GM18502 (cell line): Measurements from ENCODE around the gene CCND2.
"Not testable (repeated sequence)": the region's sequence is repeated elsewhere in the genome, so short reads cannot be mapped to it uniquely, and the experiment has no call there.

Experiments
- ATAC-seq: cut with Tn5 transposase; IDR thresholded peaks from one replicate; pipeline ENCODE4 v1.9.1; 2021; ENCODE audit warnings: mild to moderate bottlenecking; ENCODE audit not compliant: unreplicated experiment, poor library complexity

CCND2 gene

GRCh38 chr12:4273652-4274395 is at the start of gene CCND2:
CCND2 (plus strand) TSS chr12:4273762; CDS start chr12:4274041, 279 bp downstream.
- no peak for ATAC-seq

DNA sequence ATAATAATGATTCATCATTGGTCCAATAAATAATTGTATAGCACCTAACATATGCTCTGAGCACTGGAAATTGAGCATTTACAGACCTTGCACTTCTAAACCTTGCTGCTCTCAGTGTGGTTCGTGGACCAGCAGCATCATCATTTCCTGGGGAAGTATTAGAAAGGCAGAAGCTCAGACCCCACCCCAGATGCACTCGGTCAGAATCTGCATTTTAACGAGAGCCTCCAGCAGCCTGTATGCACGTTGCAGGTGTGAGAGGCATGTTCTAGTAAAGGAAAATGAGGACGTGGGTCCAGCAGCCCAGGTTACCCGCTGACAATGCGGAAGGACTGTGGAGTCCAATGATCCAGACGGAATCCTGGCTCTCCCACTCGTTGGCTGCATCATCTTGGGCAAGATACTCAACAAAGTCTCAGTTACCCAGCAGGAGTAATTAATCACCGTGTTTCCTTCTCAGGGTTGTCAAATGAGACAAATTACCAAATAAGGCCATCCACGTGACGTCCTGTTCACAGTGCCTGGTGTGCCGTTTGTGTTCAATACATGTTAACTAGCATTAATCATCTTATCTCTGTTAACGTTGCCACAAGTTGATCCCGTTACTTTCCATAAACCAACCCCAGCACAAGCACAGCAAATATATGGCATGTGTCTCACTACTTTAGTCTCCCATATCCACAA is 49.2 kb upstream of the CCND2 start:
- ATAC-seq: no peak

- no peak for ATAC-seq
These were observed 48.0 kb upstream of the CCND2 start for GRCh38 chr12:4225571-4225970.

- ATAC-seq: no peak
These were observed 46.5 kb upstream of the CCND2 start for GRCh38 chr12:4227046-4227445.

DNA sequence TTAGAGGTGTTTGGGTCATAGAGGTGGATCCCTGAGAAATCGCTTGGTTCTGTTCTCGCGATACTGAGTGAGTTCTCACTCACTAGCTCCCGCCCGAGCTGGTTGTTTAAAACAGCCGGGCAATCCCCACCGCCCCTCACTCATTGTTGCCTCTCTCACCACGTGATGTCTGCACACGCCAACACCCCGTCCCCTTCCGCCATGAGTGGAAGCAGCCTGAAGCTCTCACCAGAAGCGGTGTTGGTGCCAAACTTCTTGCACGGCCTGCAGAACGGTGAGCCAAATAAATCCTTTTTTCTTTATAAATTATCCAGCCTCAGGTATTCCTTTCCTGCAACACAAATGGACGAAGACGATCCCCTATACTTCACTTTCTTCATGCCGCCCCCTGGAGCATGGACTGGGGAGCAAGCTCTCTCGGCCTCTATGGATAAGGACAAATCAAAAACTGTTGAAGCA is 45.4 kb upstream of the CCND2 start:
- ATAC-seq: no peak

DNA sequence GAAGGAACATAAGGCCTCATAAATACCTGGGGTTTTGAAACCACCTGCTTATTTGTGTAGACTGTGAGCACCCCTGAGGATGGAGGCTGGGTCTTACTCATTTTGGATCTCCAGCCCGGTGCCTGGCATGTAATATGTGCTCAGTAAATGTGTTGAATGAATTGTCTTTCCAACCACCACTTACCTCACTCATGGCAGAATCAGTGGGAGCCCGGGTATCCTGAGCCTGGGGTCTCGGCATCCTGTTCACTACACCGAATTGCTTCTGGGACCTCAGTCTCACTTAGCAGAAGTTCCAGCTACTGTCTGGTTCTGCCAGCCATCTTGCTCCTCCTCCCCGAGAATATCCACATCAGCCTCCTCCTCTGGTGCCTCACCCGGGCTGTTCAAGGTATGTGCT is 43.0 kb upstream of the CCND2 start:
- ATAC-seq: no peak

DNA sequence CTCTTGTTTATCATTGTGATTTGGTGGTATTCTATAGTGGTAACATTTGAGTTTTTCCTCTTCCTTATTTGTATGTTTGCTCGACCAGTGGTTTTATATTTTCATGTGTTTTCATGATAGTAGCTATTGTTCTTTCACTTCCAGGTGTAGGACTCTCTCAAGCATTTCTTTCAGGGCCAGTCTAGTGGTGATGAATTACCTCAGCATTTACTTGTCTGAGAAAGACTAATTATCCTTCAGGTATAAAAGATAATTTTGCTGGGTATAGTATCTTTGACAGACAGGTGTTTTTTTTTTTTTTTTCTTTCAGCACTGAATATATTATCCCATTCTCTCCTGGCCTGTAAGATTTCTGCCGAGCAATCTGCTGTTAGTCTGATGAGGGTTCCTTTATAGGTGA is 35.0 kb upstream of the CCND2 start:
- no peak for ATAC-seq

GRCh38 chr12:4239746-4240145 is 33.8 kb upstream of the CCND2 start:
- no peak for ATAC-seq

DNA sequence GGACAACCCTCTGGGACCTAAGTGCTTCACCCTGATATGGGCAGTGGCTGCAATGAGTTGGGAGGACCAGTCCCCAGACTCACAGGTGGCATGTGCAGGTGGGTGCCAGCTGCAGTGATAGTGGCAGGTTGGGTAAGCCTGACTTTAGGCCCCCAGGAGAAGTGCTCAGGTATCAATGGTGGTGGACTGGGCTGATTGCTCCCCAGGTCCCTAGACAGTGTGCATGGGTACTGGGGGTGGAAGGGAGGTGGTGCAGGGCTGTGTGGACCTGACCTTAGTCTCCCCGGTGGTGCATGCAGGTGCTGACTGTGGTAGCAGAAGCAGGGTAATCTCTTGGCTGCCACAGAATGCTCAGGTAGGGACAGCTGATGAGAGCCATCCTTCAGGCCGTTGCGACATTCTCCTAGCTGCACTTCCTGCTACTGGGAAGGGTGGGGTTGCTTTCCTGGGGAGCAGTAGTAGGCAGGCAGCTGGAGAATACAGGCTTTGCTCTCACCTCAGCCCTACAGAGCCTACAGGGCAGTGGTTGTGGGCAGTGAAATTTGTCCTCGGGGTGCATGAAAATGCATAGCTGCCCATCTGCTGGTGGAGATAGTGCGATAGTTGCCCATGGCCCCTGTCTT is 33.3 kb upstream of the CCND2 start:
- ATAC-seq: no peak

DNA sequence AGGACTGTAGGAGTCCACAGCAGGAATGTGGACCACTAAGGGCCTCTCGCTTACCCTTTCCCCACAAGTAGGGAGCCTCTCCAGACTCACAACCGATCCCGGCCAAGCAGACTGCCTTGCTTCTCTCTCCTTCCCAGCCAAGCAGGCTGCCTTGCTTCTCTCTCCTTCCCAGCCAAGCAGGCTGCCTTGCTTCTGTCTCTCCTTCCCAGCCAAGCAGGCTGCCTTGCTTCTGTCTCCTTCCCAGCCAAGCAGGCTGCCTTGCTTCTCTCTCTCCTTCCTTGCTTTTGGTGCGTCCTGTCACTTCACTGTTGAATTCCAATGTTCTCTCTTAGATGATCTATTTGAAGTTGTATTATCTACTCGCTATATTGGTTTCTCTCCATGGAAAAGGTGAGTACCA is 32.6 kb upstream of the CCND2 start:
- no peak for ATAC-seq

DNA sequence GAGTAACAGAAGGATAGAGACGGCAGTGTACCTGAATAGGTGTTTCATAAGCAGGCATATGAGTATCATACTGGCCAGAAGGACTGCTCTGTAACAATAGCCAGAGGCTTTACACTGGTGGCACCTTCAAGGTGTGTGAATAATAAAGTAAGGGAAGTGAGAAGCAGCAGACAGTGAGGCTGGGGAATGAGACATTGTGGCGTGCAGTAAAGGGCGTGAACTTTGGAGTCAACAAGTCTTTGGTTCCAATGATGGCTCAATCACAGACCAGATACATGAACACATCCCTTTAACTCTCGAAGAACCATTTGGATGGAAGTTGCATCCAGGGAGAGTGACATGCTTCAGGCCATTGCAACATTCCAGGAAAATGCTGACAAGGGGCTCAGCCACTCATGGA is 32.0 kb upstream of the CCND2 start:
- no peak for ATAC-seq

DNA sequence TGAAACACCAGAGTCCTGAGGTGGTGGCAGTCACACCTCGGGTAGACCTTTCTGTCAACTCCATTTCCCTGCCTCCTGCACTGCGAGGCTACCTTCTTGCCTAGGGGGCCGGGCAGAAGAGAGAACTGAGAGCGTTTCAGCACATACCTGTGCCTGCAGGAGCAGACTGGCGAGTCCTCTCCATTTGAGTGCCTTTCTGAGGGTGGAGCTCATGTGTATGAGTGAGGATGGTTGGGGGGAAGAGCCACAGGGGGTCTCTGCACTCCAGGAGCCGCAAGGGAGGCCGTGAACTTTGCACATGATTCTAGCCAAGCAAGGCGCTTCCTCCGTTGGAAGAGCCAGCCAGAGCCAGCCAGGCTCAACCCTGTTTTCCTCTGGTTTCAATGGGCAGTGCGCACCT is 31.0 kb upstream of the CCND2 start:
- ATAC-seq: no peak

DNA sequence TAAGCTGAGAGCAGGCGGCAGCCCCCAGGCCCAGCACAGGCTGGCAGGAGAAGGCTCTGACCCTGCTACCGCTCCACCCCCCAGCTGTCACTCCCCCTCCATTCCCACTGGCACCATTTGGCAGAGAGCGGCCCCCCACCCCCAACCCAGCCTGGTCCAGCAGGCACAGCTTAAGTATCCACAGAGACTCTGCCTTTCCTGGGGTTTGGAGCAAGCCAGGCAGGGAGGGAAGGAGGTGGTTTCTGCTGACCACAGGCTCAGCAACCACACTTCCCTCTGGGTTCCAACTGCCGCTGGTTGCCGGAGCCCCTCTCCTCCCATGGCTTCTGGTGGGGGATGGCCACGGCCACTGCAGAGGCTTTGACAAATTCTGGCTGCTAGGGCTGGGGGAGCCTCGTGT is 30.5 kb upstream of the CCND2 start:
- no peak for ATAC-seq

DNA sequence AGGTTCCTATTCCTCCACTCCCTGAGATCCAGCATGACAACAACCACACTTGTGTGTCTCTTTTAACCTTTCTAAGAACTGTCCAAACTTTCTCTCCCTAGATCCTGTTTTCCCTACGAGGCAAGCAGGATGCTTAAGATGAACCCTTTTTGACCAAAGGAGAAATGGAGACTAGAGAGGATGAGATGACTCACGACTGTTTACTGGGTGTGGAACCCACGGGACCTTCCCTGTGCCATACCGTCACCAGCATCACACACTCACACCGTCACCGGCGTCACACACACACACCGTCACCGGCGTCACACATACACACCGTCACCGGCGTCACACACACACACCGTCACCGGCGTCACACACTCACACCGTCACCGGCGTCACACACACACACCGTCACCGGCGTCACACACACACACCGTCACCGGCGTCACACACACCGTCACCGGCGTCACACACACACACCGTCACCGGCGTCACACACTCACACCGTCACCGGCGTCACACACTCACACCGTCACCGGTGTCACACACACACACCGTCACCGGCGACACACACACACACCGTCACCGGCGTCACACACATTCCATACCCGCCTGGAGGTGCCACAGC is 30.0 kb upstream of the CCND2 start:
- ATAC-seq: not testable (repeated sequence)

DNA sequence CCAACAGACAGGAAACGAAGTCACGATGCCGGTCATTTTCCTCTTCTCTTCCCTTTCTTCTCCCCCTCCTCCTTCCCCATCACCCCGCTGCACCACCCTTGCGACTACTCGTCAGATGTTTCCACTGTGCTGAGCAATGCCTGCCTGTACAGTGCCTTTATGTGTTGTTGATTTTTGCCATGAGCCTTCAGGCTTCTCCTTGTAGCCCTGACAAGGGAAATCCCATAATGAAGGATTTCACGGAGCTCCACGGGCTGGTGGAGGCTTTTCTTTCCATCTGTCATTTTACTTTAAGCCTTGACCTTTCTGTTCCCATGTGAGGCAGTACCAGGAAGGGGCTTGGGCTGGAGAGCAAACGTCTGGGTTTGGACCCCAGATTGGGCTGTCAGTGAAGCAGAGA is 28.7 kb upstream of the CCND2 start:
- no peak for ATAC-seq

DNA sequence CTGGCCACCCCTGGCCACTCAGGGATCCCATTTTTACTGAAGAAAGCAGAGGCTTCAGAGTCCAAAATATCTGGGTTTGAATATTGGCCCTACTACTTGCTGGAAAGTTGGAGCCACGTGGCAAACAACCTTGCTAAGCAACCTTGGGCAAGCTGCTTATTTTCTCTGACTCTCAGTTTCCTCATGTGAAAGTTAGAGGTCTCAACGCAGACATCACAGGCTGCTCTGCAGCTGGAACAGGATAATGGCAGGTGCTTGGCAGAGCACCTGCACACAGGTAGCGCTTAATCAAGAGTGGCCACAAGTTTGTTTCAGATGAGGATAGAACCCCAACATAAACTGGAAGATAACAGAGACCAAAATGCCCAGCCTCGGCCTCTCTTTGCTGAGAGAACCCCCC is 28.1 kb upstream of the CCND2 start:
- no peak for ATAC-seq

GRCh38 chr12:4246116-4246515 is 27.4 kb upstream of the CCND2 start:
- no peak for ATAC-seq

DNA sequence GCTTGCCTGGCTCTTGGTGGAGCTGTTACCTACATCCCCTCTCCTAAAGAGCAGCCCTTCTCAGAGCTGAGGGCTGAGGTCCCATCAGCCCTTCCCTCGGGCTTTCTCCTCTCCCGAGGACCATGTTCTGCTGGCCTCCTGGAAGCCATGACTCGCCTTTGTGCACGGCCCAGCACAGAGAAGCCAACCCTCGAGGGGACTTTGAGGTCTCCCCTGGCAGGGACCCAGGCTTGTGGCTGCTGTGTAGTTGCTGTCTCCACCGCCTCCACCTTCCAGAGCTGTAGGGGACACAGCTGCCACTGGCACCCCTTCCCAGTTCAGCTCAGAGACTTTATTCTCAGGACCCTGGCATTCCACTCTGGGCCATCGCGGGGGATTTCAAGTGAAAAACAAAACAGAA is 22.9 kb upstream of the CCND2 start:
- no peak for ATAC-seq

GRCh38 chr12:4251216-4251891 is 22.2 kb upstream of the CCND2 start:
- no peak for ATAC-seq

GRCh38 chr12:4251967-4252366 is 21.6 kb upstream of the CCND2 start:
- ATAC-seq: no peak

GRCh38 chr12:4252601-4253000 is 21.0 kb upstream of the CCND2 start:
- no peak for ATAC-seq
